ENCODE results near the gene NUP205.
A peak's percentile ranks its signal among the peaks of the same experiment; 100 is the strongest.

Gene NUP205

GRCh38 chr7:135541029-135541428 lies 16.7 kb upstream of the NUP205 start:
- DNase-seq (ENCODE audit: low spot score), result no peak
- no peak for FAIRE-seq

GRCh38 chr7:135550196-135550595 lies 7.5 kb upstream of the NUP205 start:
- no peak for FAIRE-seq
- no peak for DNase-seq (ENCODE audit: low spot score)

- FAIRE-seq, result no peak
- DNase-seq (ENCODE audit: low spot score), result no peak
These were observed 5.6 kb upstream of the NUP205 start for GRCh38 chr7:135552148-135552547.

GRCh38 chr7:135553346-135553745 lies 4.4 kb upstream of the NUP205 start:
- FAIRE-seq, result no peak
- no peak for DNase-seq (ENCODE audit: low spot score)

GRCh38 chr7:135558337-135558767 lies 635 bp downstream of the NUP205 start:
- FAIRE-seq, result peak; percentile 65

GRCh38 chr7:135558881-135559280 lies 1.2 kb downstream of the NUP205 start:
- FAIRE-seq (no peak), DNase-seq (ENCODE audit: low spot score) (no peak)

More at GRCh38 chr7:135558337-135558767, 635 bp downstream of the NUP205 start:
- DNase-seq (ENCODE audit: low spot score), result peak; percentile 56

GRCh38 chr7:135560631-135561030 lies 2.9 kb downstream of the NUP205 start:
- FAIRE-seq (no peak), DNase-seq (ENCODE audit: low spot score) (no peak)

- no peak for DNase-seq (ENCODE audit: low spot score)
- no peak for FAIRE-seq
These were observed 5.0 kb downstream of the NUP205 start for GRCh38 chr7:135562720-135563119.

- DNase-seq (ENCODE audit: low spot score) (no peak), FAIRE-seq (no peak)
These were observed 14.1 kb downstream of the NUP205 start for GRCh38 chr7:135571834-135572233.

GRCh38 chr7:135573541-135573940 lies 15.8 kb downstream of the NUP205 start:
- DNase-seq (ENCODE audit: low spot score) (no peak), FAIRE-seq (no peak)

- FAIRE-seq, result no peak
These were observed 17.6 kb downstream of the NUP205 start for GRCh38 chr7:135575296-135575695.

GRCh38 chr7:135578569-135578968 lies 20.9 kb downstream of the NUP205 start:
- no peak for DNase-seq (ENCODE audit: low spot score)
- no peak for FAIRE-seq

More at GRCh38 chr7:135575296-135575695, 17.6 kb downstream of the NUP205 start:
- DNase-seq (ENCODE audit: low spot score), result no peak

GRCh38 chr7:135584362-135585353 lies 26.9 kb downstream of the NUP205 start:
- DNase-seq (ENCODE audit: low spot score) (no peak), FAIRE-seq (peak; percentile 58)

GRCh38 chr7:135597181-135597925 lies 39.6 kb downstream of the NUP205 start:
- no peak for DNase-seq (ENCODE audit: low spot score)
- FAIRE-seq, result peak; percentile 48

GRCh38 chr7:135597926-135598305 lies 40.2 kb downstream of the NUP205 start:
- no peak for FAIRE-seq
- no peak for DNase-seq (ENCODE audit: low spot score)

- no peak for FAIRE-seq
- DNase-seq (ENCODE audit: low spot score), result no peak
These were observed 41.8 kb downstream of the NUP205 start for GRCh38 chr7:135599471-135599870.

- DNase-seq (ENCODE audit: low spot score), result no peak
- FAIRE-seq, result no peak
These were observed 42.5 kb downstream of the NUP205 start for GRCh38 chr7:135600226-135600625.

GRCh38 chr7:135601182-135601581 lies 43.5 kb downstream of the NUP205 start:
- FAIRE-seq (no peak), DNase-seq (ENCODE audit: low spot score) (no peak)

- no peak for FAIRE-seq
- DNase-seq (ENCODE audit: low spot score), result no peak
These were observed 44.6 kb downstream of the NUP205 start for GRCh38 chr7:135602304-135602703.

- FAIRE-seq (no peak), DNase-seq (ENCODE audit: low spot score) (no peak)
These were observed 58.4 kb downstream of the NUP205 start for GRCh38 chr7:135616136-135616535.

- no peak for FAIRE-seq
- DNase-seq (ENCODE audit: low spot score), result no peak
These were observed 60.1 kb downstream of the NUP205 start for GRCh38 chr7:135617781-135618180.

GRCh38 chr7:135618510-135618909 lies 60.8 kb downstream of the NUP205 start:
- no peak for FAIRE-seq
- DNase-seq (ENCODE audit: low spot score), result no peak

Measured in RCC 7860 (cell line).